Stomach (tissue), 4 donors: ENCODE measurements around the gene ADGRD1.

Experiments used
- POLR2AphosphoS5 ChIP-seq, 3 donors: sonication (generic); formaldehyde crosslinking; IDR thresholded peaks; one replicate each; pipeline ENCODE4 v1.6.1; 2016; ENCODE audit warnings: antibody characterized with exemption in 3 of 3
- TF ChIP-seq, protein P1 (sequence below), 7 experiments: fragments of 450-650 bp in 4 of 7; fragments of 200-600 bp in 3 of 7; sonication (generic) in 3 of 7; IDR thresholded peaks; one replicate each; pipeline ENCODE4 v1.5.1; 2016 to 2019; ENCODE audit warnings: antibody characterized with exemption in 7 of 7, control low read depth in 2 of 7, mild to moderate bottlenecking in 1 of 7

GRCh38 chr12:130922511-130922953, 31.2 kb upstream of the ADGRD1 start:
- TF ChIP-seq, protein P1, sequence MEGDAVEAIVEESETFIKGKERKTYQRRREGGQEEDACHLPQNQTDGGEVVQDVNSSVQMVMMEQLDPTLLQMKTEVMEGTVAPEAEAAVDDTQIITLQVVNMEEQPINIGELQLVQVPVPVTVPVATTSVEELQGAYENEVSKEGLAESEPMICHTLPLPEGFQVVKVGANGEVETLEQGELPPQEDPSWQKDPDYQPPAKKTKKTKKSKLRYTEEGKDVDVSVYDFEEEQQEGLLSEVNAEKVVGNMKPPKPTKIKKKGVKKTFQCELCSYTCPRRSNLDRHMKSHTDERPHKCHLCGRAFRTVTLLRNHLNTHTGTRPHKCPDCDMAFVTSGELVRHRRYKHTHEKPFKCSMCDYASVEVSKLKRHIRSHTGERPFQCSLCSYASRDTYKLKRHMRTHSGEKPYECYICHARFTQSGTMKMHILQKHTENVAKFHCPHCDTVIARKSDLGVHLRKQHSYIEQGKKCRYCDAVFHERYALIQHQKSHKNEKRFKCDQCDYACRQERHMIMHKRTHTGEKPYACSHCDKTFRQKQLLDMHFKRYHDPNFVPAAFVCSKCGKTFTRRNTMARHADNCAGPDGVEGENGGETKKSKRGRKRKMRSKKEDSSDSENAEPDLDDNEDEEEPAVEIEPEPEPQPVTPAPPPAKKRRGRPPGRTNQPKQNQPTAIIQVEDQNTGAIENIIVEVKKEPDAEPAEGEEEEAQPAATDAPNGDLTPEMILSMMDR (IDR thresholded peaks at IDR 0.05) = no peak
- no peak for TF ChIP-seq POLR2AphosphoS5 (IDR thresholded peaks at IDR 0.05)
